Loucy (cell line): ENCODE results near the gene PAFAH1B1.

ENCODE experiments used
- H2AFZ ChIP-seq: fragments of 200-600 bp; sonication (generic); 2 replicates; pipeline ENCODE4 v1.6.0; 2016; ENCODE audit warnings: antibody characterized with exemption, mild to moderate bottlenecking, low read length, moderate library complexity
- H3F3A ChIP-seq: fragments of 200-600 bp; 2 replicates; pipeline ENCODE4 v1.6.0; 2016; ENCODE audit warnings: antibody characterized with exemption, low read depth, mild to moderate bottlenecking
- H3K27me3 ChIP-seq: fragments of 200-600 bp; sonication (generic); 2 replicates; pipeline ENCODE4 v1.6.1; 2014; ENCODE audit warnings: low read length, mild to moderate bottlenecking; ENCODE audit not compliant: insufficient read depth, poor library complexity, severe bottlenecking
- H3K36me3 ChIP-seq: fragments of 200-600 bp; sonication (generic); 2 replicates; pipeline ENCODE4 v1.6.1; 2016; ENCODE audit warnings: low read length; ENCODE audit not compliant: insufficient read depth
- H3K4me1 ChIP-seq: fragments of 200-600 bp; sonication (generic); 2 replicates; pipeline ENCODE4 v1.5.1; 2014; ENCODE audit warnings: low read length, mild to moderate bottlenecking; ENCODE audit not compliant: insufficient read depth, poor library complexity, severe bottlenecking
- H3K4me2 ChIP-seq: fragments of 200-600 bp; sonication (generic); 2 replicates; pipeline ENCODE4 v1.6.0; 2014; ENCODE audit warnings: antibody characterized with exemption, low read length, low read depth, mild to moderate bottlenecking; ENCODE audit not compliant: poor library complexity, severe bottlenecking
- H3K4me3 ChIP-seq: fragments of 200-600 bp; sonication (generic); 2 replicates; pipeline ENCODE4 v1.5.1; 2014; ENCODE audit warnings: low read length, mild to moderate bottlenecking, mixed read lengths; ENCODE audit not compliant: poor library complexity, severe bottlenecking
- H3K79me2 ChIP-seq: fragments of 200-600 bp; sonication (generic); 2 replicates; pipeline ENCODE4 v1.6.1; 2014; ENCODE audit warnings: low read length; ENCODE audit not compliant: insufficient read depth
- H3K9ac ChIP-seq: fragments of 200-600 bp; sonication (generic); 2 replicates; pipeline ENCODE4 v1.6.0; 2014; ENCODE audit warnings: mild to moderate bottlenecking, low read depth, low read length, moderate library complexity; ENCODE audit not compliant: poor library complexity, severe bottlenecking
- H3K9me2 ChIP-seq: fragments of 200-600 bp; sonication (generic); replicated peaks from 2 replicates; pipeline ENCODE4 v1.6.1; 2016; ENCODE audit warnings: low read depth, low read length, mixed read lengths
- H3K9me3 ChIP-seq: fragments of 200-600 bp; sonication (generic); 2 replicates; pipeline ENCODE4 v1.6.1; 2014; ENCODE audit warnings: mild to moderate bottlenecking, antibody characterized with exemption, low read length, low read depth; ENCODE audit not compliant: insufficient read depth
- H4K20me1 ChIP-seq: fragments of 200-600 bp; sonication (generic); 2 replicates; pipeline ENCODE4 v1.6.0; 2014; ENCODE audit warnings: antibody characterized with exemption, low read length, mild to moderate bottlenecking; ENCODE audit not compliant: insufficient read depth, poor library complexity, severe bottlenecking
- EZH2phosphoT487 ChIP-seq: fragments of 200-600 bp; IDR thresholded peaks from 2 replicates; pipeline ENCODE4 v1.6.1; 2018; ENCODE audit warnings: antibody characterized with exemption, mild to moderate bottlenecking, moderate library complexity, borderline replicate concordance
- TF ChIP-seq, protein P1 (sequence below): fragments of 200-600 bp; sonication (generic); conservative IDR thresholded peaks from 2 replicates; pipeline ENCODE4 v1.5.1; 2014; ENCODE audit warnings: mild to moderate bottlenecking, antibody characterized with exemption, low read length

Gene PAFAH1B1

DNA sequence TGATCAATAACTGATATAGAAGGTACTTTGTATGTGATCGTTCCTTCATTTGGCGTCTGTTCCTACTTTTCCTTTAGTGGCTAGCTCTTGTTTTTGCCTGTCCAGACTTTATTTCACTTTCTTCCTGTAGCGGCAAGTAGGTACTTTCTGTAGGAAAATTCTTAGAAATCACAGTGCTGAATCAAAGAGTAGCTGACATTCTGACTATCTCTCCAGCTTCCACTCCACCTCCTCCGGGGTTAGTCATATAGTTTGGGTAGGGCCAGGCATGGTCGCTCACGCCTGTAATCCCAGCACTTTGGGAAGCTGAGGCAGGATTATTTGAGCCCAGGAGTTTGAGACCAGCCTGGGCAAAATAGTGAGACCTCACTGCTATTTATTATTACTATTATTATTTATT is 29.9 kb upstream of the PAFAH1B1 start:
- TF ChIP-seq, protein P1, sequence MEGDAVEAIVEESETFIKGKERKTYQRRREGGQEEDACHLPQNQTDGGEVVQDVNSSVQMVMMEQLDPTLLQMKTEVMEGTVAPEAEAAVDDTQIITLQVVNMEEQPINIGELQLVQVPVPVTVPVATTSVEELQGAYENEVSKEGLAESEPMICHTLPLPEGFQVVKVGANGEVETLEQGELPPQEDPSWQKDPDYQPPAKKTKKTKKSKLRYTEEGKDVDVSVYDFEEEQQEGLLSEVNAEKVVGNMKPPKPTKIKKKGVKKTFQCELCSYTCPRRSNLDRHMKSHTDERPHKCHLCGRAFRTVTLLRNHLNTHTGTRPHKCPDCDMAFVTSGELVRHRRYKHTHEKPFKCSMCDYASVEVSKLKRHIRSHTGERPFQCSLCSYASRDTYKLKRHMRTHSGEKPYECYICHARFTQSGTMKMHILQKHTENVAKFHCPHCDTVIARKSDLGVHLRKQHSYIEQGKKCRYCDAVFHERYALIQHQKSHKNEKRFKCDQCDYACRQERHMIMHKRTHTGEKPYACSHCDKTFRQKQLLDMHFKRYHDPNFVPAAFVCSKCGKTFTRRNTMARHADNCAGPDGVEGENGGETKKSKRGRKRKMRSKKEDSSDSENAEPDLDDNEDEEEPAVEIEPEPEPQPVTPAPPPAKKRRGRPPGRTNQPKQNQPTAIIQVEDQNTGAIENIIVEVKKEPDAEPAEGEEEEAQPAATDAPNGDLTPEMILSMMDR: no peak
- no peak for TF ChIP-seq EZH2phosphoT487
- H2AFZ ChIP-seq: no peak overlapping the region

DNA sequence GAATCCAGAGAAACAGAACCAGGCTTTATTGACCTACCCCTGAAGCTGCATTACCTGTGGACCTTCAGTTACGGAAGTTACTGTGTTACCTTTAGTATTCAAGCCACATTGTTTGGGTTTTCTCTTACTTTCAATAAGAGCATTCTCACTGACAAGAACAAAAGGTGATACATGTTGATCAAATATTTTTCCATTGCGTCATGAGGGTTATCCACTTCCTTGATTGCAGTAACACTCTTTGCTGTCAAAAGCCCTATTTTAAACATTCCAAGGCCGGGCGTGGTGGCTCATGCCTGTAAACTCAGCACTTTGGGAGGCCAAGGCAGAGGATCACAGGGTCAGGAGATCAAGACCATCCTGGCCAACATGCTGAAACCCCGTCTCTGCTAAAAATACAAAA is 28.6 kb upstream of the PAFAH1B1 start:
- Histone ChIP-seq H2AFZ (no peak overlapping the region), H3K27me3 (no peaks in the 10 kb centered on the region), H3K79me2 (no peaks in the 10 kb centered on the region)

More for the DNA sequence above, 29.9 kb upstream of the PAFAH1B1 start:
- Histone ChIP-seq H3K9ac (no peak overlapping the region), H3F3A (no peaks in the 10 kb centered on the region), H3K4me3 (no peak overlapping the region), H3K9me3 (peaks cover 8% of the 10 kb centered on the region; the same call in 1 of the 2 replicates), H3K4me1 (no peaks in the 10 kb centered on the region), H3K79me2 (no peaks in the 10 kb centered on the region), H3K27me3 (no peaks in the 10 kb centered on the region), H3K9me2 (no peaks in the 10 kb centered on the region), H3K36me3 (no peaks in the 10 kb centered on the region), H4K20me1 (no peaks in the 10 kb centered on the region), H3K4me2 (no peak overlapping the region)

DNA sequence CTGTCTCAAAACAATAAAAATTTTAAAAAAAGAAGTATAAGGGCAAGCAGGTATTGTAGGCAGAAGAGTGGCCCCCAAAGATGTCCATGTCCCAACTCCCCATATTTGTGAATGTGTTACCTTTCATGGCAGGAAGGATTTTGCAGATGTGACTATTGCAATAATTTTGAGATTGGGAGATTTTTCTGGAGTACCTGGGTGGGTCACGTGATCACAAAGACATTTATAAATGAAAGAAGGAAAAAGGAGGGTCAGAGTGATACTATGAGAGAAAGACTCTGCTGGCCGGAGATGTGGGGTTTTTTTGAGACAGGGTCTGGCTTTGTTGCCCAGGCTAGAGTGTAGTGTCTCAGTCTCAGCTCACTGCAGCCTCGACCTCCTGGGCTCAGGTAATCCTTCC is 27.4 kb upstream of the PAFAH1B1 start:
- TF ChIP-seq, protein P1: no peak
- no peak for TF ChIP-seq EZH2phosphoT487
- H3K27me3 ChIP-seq: no peaks in the 10 kb centered on the region

More for the DNA sequence above, 28.6 kb upstream of the PAFAH1B1 start:
- H3F3A ChIP-seq: no peaks in the 10 kb centered on the region
- no peak overlapping the region for H3K9ac ChIP-seq
- no peaks in the 10 kb centered on the region for H4K20me1 ChIP-seq
- H3K4me3 ChIP-seq: no peak overlapping the region
- no peak for TF ChIP-seq EZH2phosphoT487
- TF ChIP-seq, protein P1: no peak
- H3K4me2 ChIP-seq: no peak overlapping the region
- no peaks in the 10 kb centered on the region for H3K9me2 ChIP-seq
- no peaks in the 10 kb centered on the region for H3K4me1 ChIP-seq
- H3K36me3 ChIP-seq: no peaks in the 10 kb centered on the region
- peaks cover 8% of the 10 kb centered on the region; the same call in 1 of the 2 replicates for H3K9me3 ChIP-seq

More for the DNA sequence above, 27.4 kb upstream of the PAFAH1B1 start:
- Histone ChIP-seq H3K9me3 (peaks cover 4% of the 10 kb centered on the region; the same call in 1 of the 2 replicates), H2AFZ (no peak overlapping the region), H3K4me1 (no peaks in the 10 kb centered on the region), H3K9me2 (no peaks in the 10 kb centered on the region), H3K79me2 (no peaks in the 10 kb centered on the region), H3K9ac (no peak overlapping the region), H3K36me3 (no peaks in the 10 kb centered on the region), H3K4me3 (no peak overlapping the region), H4K20me1 (no peaks in the 10 kb centered on the region), H3F3A (no peaks in the 10 kb centered on the region), H3K4me2 (no peak overlapping the region)
